Activated gamma-delta T cell treated with anti-CD3 and anti-CD28 coated beads, Interleukin-2, amount 50 U/mL, for 16 hours (primary cell): ENCODE measurements around the gene PRELID1.
A peak's percentile ranks its signal among the peaks of the same experiment; 100 is the strongest.
"Not testable (repeated sequence)": the region's sequence is repeated elsewhere in the genome, so short reads cannot be mapped to it uniquely, and the experiment has no call there.

Experiments
- DNase-seq: peaks from one replicate; pipeline ENCODE4 v3.0.0-alpha.2; 2020; ENCODE audit warnings: low read depth

Gene PRELID1

DNA sequence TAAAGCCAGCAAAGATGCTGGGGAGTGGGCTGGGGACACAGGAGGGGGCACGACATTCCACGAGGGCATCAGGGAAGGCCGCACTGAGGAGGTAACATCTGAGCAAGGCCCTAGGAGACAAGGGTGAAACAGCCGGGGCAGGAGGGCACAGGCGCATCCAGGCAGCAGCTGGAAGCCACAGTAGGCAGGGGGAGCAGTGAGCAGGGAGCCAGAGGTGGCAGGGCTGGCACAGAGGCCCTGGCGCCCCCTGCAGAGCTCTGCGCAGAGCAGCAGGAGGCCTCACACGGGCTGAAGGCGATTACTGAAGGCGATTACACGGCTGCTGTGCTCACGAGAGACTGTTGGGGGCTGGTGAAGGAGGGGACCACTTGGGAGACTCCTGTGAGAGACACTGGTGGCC lies 32.5 kb downstream of the PRELID1 start:
- DNase-seq, result no peak

DNA sequence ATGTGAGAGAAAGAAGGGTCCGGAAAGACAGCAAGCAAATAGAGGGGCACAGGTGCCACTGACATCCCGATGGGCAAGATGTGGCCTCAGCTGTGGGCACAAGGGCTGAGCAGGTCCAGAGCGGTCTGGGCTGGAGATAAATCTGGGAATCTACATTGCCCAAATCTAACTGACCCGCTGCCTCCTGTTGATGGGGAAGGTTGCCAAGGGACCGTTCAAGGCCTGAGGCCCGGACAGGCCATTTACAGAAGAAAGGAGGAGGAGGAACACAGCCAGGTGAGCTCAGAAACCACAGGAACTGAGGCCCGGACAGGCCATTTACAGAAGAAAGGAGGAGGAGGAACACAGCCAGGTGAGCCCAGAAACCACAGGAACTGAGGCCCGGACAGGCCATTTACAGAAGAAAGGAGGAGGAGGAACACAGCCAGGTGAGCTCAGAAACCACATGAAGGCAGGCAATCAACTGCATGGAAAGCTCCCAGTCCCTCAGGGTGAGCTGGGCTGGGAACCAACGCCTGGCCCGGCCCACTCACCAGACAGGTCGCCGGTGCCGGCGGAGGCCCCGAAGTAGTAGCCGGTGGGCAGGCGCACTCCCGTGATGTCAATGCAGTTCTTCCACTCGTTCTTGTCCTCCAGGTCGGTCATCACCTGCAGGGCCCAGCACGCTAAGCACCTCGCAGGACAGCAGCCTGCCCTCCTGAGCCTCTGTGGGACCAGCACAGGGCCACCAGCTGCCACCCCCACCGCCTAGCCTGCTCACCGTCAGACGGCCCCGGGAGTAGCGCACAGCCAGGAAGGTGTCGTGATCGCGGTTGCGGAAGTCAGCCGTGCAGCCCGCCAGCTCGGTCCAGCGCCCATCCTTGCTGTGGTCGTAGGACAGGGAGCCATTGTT lies 33.2 kb downstream of the PRELID1 start:
- DNase-seq, result no peak

DNA sequence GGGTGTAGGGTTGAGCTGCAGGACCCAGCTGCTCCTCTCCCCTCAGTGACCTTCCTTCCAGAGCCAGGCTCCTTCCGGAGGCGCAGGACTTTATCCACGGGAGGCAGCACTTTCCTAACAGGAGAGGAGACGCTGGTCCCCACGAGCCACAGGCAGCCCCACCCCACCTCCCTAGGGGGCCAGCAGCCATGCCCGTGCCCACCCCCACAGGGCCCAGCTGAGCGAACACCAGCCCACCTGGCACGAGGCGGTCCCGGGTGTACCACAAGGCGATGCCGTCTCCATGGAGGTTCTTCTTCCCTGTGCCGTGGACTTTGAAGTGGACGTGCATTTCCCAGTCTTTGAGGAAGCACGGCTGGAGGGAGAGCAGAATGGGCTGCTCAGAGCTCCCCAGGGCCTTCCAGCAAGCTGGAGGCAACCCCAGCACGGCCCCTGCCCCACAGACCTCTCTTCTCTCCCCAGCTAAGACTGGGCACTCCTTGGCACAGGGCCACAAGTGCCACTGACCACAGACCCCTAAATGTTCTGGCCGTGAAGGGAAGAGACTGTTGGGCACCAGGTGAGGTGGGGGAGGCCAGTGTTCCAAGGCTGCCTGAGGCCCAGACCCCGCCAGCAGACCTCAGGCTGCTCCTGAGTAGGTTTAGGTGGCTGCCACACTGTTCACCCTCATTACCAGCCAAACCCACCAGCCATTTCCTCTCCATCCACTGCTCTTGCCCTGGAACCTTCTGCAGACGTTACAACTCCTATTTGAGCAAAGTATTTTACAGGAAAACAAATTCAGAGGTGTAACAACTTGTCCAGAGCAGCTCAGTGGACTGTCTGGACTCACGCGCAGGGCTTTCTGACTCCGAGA lies 34.9 kb downstream of the PRELID1 start:
- no peak for DNase-seq

DNA sequence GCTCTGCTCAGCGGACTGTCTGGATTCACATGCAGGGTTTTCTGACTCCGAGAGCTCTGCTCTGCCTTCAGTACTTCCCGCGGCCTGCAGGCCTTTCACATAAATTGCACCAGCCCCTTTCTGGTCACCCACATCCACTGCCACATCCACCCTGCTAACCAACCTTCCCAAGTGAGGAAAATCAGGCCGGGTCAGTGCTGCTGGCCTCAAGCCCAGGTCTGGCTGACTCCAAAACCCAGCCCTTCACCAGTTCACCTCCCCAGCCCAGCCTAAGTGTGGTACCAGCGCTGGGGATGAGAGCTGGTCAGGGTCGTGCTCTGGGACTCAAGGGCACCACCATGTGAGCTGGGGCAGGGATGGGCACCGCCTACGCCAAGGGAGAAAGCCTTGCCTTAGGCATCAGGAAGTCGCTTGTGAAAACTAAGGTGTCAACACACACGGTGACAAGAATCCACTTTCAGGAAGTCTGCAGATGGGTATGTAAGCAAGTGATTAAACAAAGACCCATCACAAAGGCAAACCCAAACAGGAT lies 35.6 kb downstream of the PRELID1 start:
- no peak for DNase-seq

DNA sequence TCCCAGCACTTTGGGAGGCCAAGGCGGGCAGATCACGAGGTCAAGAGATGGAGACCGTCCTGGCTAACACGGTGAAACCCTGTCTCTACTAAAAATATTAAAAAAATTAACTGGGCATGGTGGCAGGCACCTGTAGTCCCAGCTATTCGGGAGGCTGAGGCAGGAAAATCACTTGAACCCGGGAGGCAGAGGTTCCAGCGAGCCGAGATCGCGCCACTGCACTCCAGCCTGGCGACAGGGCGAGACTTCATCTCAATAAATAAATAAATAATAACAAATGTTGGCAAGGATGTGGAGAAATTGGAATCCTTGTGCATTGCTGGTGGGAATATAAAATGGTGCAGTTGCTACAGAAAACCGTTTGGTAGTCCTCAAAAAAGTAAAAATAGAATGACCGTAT lies 39.4 kb downstream of the PRELID1 start:
- not testable (repeated sequence) for DNase-seq

DNA sequence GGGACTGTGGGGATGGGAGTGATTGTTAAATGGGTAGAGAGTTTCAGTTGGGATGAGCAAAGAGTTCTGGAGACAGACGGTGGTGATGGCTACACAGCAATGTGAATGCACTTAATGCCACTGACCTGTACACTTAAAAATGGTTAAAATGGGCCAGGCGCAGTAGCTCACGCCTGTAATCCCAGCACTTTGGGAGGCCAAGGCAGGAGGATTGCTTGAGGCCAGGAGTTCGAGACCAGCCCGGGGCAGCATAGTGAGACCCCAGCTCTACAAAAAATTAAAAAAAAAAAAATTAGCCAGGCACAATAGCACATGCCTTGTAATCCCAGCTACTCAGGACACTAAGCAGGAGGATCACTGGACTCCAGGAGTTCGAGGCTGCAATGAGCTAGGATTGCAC lies 40.2 kb downstream of the PRELID1 start:
- DNase-seq, result no peak

DNA sequence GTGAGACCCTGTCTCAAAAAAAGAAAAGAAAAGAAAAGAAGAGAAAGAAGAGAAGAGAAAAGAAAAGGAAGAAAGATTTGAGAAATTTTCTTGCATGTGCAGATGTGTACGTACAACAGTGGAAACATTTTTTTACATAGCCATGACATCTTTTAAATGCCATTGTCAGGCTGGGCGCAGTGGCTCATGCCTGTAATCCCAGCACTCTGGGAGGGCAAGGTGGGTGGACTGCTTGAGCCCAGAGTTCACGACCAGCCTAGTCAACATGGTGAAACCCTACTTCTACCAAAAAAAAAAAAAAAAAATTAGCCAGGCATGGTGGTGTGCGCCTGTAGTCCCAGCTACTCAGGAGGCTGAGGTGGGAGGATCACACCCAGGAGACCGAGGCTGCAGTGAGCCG lies 41.3 kb downstream of the PRELID1 start:
- DNase-seq, result no peak

DNA sequence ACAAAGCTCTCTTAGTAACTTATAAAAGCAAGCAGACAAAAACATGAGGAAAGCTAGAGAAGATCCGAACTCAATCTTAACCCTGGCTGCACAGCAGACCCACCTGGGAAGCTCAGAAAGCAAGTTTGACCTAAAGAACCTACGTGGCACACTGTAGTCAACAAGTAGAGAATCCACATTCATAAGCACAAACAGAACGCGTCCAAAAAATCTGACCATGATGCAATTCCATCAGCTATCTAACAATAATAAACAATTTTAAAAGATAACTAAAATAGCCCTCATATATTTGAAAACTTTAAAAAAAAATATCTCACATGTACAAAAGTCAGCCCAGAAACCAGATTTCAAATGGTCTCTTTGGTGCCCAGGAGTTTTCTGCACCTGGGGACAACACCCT lies 43.2 kb downstream of the PRELID1 start:
- DNase-seq, result no peak

DNA sequence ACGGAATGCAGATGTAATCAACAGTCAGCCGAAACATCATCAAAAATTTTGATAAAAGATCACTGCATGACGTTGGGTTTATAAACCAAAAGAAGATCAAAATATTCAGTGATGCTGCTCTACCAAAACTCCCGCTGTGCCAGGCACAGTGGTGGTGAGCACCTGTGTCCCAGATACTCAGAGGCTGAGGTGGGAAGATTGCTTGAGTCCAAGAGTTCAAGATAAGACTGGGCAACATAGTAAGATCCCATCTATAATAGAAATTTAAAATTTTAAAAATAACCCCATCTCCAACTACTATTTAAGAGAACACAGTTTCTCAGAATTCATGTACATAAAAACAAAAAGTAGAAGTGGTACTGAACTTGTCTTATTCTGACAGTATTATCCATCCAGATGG lies 44.1 kb downstream of the PRELID1 start:
- DNase-seq, result no peak

DNA sequence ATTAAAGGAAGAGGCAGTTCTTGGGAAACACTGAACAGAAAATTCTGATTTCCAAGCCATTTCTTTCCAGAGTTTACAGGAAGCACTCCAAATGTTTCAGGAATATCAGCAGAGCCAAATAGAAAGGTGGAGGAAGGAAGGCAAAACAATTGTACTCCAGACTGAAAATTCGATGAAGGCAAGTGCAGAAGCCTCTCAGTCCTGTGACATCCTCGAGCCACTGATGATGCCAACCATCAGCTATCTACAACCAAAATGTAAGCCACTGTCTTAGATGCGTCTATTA lies 45.7 kb downstream of the PRELID1 start:
- DNase-seq, result no peak

DNA sequence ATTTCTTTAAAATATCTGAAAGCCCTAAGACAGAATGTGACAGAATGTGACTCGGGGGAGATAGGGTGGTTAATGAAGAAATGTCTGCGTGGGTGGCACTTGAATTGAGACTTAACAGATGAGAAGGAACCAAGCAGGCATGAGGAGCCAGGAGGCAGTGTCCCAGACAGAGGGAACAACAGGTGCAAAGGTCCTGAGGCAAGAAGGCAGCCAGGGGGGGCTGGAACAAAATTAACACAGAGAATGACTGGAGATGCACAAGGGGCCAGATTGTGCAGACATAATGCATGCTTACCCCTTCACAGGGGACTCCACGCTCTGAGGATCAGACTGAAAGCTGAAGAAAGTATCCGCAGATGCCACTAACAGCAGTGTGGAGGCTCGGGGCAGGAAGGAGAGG lies 46.2 kb downstream of the PRELID1 start:
- no peak for DNase-seq

DNA sequence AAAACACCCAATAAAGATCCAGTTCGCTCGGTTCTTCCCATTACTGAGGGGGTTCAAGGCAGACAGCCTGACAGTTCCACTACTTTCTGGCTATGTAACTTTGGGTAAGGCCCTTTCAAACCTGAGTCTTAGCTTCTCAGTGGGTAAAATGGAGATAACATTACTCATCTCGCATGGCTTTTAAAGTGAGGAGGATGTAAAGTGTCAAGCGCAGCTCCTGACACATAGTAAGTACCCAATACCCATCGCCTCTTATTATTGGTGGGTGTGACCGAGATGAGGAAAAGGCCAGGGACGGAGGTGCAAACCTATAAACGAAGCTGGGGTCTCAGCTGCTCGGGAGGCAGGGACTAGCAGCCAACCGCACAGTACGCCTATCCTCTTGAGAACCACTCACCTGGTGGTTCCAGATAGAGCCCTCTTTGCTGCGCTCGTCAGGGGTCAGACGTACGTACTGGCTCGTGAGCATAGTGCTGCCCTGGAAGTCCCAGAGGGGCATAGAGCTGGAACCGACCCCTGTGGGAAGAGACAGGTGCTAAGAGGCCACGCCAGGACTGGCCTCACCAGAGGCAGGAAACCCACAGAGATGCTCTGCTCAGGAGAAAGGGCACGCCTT lies 47.3 kb downstream of the PRELID1 start:
- DNase-seq, result no peak

DNA sequence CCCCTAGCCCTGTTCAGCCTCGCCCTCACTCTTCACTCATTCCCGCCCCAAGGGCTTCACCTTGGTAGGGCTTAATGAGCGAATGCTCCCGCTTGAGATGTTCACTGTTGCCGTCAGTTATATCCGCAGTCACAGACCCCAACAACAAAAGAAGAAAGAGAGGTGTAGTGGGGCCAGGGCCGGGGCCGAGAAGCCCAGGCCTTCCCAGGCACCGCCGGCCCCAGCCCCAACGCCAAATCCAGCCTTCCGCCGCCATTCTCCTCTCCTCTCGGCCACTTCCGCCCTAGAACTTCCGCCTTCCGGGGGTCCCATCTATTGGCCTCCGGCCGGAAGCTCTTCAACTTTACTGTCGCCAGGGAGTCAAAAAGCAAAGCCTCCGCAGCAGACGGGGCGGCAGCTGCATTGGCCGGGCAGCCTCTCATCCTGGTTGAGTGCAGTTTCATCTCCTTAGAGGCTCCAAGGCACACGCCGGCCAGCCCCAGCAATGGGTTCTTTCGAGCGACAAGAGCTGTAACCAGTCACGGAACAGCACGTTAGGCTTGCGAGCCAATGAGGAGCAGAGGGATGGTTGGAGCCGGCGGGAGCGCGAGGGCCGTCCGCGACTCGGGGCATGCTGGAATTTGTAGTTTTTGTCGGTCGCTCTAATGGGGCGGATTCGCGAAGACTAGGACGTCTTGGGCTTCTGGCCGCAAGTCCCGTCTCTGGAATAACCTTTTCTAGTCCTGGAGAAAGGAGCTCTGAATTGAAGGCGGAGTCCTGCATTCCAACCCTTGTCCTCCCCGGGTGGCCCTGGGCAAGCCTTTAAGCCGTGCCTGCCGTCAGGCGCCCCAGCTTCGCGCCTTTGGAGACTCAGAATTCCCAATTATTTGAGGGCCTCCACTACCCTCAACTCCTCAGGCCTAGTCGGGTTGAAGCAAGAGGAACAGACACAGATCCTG lies 48.1 kb downstream of the PRELID1 start, which contains the start of gene LMAN2:
TSS of gene LMAN2 (minus strand) at position 277 of the 938 bp plus-strand sequence. CDS start at position 256, 21 bp downstream.
- peak; percentile 81 for DNase-seq

DNA sequence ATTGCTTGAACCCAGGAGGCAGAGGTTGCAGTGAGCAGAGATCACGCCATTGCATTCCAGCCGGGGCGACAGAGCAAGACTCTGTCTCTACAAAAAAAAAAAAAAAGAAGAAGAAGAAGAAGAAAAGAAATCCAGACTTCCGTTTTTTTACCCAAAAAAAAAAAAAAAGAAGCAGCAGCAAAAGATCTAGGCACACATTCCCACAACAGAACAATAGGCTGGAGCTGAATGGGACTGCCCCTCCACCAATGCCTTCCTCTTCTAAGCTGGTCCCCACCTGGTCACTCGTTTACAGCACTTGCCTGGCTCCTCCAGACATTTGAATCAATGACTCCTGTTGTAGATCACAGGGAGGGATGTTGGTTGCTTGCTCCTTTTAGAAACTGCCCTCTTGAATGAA lies 49.5 kb downstream of the PRELID1 start:
- DNase-seq, result no peak

DNA sequence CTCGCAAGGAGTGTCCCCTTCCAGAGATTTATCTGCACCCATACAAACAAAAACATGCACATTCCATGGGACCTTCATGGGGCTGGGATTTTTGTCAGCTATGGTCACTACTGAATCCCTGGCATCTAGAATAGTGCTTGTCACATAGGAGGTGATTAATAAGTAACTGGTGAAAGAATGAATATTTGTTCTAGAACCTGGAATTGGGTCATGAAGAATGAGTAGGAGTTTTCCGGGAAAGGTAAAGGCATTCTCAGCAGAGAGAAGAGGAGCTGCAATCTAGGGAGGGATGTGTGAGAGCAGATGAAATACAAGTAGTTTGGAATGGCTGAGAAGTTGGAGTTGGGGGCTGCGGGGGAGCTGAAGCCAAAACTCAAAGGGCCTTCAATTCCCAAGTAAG lies 50.7 kb downstream of the PRELID1 start:
- DNase-seq, result no peak

DNA sequence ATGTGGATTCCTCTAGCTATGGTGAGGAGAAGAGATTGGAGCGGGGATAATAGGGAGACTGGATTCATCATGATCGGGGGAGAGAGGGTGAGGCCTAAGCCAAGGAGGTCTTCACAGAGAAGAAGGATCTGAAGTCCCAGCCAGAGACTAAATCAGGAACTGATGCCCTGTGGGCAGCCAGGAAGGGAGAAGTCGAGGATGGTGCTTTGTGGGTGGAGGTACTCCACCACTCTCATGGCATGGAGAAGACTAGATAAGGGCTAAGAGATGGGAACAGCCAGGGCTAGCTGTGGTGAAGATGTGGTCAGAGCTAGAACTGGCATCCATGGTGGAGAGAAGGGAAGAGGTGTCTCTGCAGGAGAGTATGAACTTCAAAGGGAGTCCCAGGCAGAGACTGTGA lies 51.1 kb downstream of the PRELID1 start:
- DNase-seq, result no peak

DNA sequence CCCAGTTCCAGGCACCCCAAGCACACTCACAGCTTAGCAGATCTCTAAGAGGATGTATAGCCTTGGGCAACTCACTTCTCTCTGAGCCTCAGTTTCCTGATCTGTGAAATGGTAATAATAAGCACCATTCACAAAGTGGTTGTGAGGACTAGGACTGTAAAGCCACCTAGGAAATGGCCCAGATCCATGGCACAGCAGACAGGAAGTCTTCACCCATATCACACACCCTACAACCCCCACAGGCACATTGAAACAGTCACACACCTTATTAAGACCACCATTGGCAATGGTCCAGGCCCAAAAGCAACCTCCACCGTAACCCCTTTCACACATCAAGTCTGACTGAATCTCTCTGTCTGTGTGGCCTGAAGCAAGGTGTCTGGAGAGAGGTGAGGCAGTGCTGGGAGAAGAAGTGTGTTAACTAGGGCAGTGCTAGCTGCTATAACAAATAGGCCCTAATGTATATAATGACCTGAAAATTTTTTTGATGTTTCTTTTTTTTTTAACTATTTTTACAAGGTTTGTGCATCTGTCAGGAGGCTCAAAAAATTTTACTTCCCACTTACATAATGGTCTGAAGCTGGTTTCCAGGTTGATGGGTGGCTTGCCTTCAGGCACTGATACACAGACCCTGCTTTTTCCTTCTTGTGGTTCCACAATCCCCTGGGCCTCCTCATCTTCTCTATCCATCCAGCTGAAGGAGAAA lies 51.7 kb downstream of the PRELID1 start:
- no peak for DNase-seq

DNA sequence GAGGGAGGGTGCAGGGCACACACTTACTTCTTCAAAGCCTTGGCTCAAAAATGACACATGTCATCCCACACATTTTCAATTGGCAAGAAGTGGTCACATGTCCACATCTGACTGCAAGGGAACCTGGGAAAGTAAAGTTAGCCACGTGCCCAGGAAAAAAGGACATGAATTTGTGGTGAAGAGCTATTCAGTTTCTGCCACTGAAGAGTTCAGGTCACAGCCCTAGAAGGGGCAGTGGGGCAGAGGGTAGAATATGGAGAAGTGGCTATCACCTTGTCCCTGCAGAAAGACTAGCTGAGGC lies 52.2 kb downstream of the PRELID1 start:
- no peak for DNase-seq
